HG03060 (cell line): ENCODE data around the gene ATP7B.
"Not testable (repeated sequence)": the region's sequence is repeated elsewhere in the genome, so short reads cannot be mapped to it uniquely, and the experiment has no call there.

Experiments
- ATAC-seq: cut with Tn5 transposase; IDR thresholded peaks from one replicate; pipeline ENCODE4 v1.9.1; 2021; ENCODE audit warnings: low read depth, moderate number of reproducible peaks; ENCODE audit not compliant: unreplicated experiment

Gene ATP7B

DNA sequence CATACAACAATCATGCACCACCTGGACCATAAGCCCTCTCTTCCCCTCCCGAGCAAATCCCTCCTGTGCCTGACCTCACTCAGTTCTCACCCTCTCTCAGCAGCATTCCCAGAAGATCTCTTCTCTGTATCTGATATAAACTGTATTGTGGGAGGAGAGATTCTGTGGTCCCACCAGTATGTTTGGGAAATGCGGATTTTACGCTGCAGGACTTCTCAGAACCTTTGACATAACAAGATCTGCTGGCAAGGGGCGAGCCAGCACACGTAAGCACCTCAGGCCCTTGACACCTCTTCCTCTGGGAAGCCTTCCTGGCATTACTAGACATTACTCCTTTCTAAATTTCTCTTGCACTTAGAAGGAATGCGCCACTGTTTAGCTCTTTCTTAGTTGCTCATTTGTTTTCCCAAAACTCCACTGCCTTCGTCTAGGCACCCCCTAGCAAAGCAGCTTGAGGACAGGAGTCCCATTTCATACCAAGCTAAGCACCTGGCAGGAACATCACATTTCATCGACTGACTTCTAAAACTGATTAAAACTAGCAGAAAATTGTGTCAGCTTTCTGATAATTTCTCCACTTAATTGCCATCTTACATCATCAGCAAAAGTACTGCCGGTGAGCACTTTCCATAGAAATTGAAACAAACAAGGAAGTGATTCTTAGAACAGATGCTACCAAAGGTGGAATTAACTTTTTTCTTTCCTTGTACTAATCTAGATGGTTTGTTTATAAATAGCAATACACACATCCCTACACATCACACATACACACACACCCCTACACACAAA, 86.3 kb downstream of the ATP7B start:
- no peak for ATAC-seq

DNA sequence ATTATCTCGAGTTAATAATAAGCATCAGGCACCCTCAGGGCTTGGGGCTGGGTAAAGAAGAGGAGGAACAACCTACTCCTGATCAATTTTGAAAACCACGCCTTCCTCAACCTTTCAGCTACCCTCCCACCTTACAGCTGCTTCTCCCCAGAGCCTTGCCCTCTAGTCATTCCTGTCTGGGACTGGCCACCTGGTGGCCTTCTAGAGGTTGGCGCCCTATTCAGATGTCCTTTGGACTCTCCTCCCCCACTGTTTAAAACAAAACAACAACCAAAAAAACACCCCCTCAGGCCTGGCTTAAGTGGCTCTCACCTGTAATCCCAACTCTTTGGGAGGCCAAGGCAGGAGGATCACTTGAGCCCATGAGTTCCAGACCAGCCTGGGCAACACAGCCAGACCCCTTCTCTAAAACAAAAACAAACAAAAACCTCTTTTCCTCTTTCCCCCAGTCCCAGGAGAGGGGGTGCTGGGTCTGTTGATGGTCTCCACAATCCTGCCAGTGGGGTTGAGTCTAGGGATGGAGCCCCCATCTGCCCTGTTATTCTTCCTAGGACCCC, 87.2 kb downstream of the ATP7B start:
- no peak for ATAC-seq

DNA sequence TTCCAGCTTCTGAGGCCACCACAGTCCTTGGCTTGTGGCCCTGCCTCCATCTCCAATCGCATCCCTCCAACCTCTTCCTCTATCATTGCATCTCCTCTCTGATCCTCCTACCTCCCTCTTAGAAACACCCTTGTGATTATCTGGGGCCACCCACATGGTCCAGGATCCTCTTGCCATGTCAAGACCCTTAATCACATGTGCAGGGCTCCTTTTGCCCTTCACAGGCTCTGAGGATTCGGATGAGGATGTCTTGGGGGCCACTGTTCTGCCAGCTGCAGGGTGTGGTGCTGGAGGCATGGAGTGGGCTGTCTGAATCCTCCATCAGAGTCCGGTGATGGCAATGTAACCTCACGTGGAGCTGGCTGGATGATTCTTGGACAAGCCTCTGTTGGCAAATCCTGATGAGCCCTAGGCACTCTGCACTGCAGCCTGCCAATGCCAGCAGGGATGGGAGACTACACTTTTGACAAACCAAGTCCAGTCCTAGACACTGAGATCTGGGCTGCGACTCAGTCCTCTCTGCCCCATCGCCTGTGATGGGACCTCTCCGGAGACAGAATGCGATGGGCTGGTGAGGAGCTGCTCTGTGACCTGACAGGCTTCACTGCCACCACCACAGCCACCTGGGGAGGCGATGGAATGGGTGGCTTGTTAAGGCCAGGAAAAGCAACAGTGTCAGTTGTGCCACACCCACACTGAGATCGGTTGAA, 88.3 kb downstream of the ATP7B start:
- ATAC-seq: no peak

DNA sequence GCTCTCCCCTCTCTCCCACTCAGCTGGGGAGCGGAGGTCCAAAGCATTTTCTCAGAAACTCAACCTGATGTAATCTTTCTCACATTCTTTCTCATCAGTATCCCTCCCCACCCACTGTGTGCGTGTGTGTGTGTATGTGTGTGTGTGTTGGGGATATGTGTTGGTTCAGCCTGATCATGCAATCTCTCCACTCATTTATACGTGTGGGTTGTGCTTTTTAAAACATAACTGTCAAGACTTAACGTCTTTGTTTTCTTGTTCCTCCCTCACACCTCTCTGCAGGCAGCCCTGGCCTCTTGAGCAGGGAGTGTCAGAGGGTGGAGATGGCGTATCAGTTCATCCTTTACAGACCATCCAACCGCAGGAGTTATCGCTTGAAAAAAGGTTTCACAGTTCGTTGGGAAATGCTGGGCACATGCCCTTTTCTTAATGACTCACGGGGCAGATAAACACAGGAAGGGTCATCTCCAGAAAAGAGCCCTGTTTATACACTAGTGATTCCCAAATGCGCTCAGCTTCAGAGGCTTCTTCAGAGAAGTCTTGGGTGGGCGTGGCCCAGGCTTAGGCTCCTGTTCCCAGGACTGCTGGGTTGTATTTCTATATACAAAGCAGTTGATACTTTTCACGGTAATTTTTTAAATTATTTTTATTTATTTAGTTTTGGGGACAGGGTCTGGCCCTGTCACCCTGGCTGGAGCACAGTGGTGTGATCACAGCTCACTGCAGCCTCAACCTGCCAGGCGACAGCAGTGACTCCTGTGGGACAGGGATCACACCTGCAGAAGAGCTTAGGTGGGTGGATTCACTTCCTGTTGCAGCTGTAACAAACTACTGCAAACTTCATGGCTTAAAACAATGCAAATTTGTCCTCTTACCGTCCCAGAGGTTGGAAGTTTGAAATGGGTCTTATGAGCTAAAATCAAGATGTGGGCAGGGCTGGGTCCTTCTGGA, 89.2 kb downstream of the ATP7B start:
- ATAC-seq: no peak

DNA sequence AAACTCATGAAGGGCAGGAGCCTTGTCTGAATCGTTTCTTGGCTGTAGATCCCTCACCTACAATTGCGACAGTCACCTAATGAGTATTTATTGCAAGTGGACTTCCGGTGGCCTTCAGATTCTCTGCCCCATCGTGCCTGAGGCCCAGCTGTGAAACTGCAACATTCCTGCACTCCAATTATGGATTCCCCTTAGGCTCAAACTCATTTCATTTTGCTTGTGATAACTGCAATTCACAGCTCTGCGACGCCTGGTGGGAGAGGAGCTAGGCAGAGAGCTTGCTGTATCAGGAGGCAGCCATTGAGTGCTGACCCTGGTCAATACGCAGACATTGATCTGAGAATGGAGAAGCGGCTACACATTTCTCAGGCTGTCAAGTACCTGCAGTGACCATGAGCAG, 90.5 kb downstream of the ATP7B start:
- ATAC-seq: no peak

DNA sequence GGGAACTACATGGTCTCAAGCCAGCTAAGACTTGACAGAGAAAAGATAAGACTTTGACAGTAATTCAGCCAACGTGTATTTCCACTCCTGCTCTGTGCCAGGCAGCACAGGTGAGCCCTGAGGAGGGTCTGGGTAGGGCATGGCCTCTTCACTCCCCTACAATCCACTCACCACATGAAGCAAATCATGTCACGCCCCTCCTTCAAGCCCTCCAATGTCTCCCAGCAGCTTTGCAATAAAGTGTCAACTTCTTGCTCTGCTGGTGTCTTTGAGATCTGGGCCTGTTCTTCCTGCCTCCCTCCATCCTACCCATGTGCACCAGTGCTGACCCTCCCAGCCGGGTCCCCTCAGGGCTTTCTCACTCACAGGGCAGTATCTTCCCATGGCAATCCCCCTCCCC, 91.0 kb downstream of the ATP7B start:
- no peak for ATAC-seq

DNA sequence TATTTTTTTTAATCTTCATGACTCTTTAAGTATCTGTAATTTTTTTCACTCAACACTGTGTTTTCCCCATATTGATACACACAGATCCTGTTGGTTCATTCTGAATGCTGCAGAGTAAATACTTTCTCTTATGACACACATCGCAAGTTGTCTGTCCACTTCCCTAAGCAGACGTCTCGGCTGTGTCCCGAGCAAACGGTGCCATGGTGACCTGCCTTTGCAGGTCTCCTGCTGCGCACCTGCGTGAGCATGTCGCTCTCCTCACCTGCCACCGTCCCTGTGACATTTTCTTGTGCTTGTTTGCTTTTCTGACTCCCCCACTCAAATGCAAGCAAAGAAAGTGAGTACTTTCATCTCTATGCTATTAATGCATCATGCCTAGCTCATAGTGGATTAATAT, 91.7 kb downstream of the ATP7B start:
- no peak for ATAC-seq

DNA sequence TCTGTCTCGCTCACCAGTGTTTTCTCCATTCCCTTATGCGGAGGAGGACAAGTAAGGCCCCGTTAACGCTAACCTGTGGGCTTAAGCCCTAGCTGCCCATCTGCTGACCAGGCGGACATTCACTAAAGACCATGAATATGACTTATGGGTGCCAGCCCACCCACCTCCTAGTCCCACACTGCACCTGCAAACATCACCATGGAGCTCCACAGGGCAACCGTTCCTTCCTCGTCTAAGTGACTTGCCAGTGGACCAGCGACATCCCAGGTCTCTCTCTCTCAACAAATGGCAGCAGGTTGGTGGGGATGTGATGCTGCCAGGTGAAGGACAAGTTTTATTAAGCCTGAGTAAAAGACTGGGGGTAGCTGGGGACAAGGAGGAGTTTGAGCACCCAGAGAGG, 94.3 kb downstream of the ATP7B start:
- no peak for ATAC-seq

DNA sequence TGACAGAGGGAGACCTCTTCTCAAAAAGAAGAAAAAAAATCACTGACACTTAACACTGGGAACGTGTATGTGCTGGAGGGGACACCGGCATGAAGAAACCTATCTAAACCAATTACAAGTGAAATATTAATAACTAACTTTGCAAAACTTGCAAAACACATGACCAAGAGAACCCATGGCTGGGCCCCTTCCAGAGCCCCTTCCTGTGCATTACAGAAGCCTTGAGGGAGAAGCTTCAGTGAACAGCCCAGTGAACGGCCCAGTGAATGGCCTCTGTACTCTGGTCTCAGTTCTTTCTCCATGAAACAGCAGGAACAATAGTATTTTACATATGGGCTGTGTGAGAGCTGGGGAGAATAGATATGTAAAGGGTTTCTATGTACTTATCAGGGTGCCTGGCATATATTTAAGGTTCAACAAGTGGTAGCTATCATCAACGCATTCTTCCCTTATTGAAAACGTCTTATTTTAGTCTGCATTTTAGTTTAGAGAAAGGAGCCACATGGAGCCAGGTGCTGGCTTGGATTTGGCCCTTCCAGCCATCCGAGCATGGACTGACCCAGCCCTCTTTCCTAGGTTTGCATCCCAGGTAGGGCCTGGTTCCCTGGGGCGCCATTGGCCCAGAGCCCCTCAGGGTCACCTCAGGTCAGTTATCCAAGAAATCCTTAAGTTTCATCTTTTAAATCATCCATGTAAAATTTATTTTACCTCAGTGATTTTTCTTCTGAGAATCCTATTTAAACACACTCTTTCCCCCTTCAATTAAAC, 95.0 kb downstream of the ATP7B start:
- no peak for ATAC-seq

DNA sequence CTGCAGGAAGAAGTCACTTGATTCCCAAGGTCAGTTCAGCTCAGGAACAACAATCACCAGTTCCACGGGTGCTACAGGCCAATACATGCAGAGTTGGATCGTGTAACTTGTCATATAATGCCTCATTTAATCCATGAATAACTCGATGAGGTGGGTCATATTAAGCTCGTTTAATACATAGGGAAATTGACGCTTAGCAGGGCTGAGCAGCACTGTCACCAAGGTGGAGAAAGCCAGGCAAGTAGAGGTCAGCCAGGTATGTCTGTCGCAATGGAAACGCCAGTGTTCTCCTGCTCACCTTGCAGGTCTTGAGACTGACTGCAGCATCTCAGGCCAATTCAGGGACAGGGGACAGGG, 97.1 kb downstream of the ATP7B start:
- no peak for ATAC-seq

DNA sequence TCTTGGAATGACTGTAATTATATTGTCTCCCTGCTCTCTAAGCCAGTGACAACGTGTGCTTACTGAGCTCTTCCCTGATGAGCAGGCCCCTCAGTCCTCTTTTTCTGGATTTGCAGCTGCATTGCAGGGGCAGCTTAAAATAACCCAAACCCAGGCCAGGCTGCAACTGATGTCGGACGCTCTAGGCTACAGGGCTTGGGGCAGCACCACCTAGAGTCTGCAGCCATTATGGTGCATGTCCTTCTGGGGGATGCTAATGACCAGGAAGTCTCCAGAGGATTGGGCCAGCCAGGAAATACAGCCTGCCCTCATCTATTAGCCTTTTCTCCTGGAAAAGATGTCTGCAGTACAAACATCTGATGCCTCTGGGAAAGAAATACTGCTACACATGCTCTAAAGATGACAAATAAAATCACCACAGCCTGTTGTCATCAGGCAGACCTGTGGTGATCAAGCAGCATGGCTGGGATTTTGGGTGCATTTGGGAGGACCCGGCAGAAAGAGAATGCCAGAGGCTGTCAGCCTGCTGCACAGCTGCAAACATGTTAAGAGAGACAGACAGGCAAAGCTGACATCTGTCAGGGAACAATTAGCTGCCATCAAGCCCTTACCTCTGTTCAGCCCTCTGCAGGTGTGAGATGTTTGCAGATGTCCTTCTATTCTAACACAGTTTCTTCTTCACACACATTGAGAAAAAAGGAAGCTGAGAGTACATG, 97.7 kb downstream of the ATP7B start:
- ATAC-seq: no peak

DNA sequence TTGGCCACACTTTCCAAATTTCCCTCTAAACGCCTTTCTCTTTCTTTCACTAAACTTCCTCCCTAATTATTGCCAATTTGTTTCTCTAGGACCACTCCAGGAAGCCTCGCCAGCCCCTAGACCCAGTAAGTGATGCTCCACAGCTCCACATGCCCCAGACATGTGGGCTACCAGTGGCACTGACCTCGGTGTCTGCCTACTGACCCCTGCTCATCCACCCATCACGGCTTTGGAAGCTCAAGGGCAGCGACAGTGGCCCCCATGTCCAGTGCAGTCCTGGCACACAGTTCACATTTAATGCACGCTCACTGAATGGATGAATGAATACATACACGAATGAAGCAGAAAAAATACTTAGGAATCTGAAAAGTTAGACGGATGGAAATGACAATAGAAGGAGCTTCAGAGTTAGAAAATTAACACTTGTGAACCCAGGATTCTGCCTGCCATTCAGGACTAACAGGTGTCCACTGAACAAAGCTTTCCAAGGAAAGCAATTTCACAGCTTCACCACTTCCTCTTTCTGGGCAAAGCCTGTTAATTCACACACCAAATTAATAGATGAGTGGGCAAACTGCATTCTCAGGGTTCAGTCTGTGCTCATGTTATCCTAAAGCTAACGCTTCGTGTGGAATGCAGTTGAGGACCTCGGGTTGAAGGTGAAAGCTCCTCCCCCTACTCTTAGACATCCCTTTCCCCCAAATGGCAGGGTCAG, 98.6 kb downstream of the ATP7B start:
- ATAC-seq: no peak

DNA sequence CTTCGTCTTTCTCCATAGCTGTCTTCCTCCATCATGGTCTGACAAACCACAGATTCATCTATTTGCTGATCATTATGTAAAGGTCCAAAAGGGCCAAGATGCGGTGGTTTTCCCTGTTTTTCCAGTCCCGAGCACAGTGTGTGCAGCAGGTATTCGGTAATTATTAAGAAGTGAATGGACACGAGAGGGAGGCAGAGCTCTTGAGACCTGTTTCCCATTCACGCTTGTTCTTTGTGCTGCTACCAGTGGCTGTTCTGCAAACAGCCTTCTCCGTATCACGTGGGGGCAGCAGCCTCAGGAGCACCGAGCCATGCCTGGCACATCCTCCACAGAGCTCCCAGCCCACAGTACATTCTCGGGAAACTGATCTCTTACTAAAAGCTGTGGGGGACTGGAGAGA, 99.2 kb downstream of the ATP7B start:
- ATAC-seq: no peak

DNA sequence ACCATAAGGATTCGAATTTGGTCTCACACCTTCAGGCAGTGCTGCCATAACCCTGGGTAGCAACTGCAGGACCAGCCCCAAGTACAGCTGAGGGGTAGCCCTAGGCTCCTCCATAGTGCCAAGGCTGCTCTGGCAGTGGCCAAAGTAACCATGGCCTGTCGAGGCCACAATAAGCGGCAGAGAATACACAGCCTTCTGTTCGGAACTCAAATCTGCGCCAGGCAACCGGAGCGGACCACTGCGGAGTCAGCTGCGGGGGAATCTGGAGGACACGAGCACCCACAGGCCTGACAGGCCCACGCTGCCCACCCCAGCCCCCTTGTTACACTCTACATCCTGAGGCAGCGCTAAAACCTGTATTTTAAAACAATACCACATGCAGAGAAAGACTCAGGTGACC, 100.7 kb downstream of the ATP7B start:
- ATAC-seq: no peak

DNA sequence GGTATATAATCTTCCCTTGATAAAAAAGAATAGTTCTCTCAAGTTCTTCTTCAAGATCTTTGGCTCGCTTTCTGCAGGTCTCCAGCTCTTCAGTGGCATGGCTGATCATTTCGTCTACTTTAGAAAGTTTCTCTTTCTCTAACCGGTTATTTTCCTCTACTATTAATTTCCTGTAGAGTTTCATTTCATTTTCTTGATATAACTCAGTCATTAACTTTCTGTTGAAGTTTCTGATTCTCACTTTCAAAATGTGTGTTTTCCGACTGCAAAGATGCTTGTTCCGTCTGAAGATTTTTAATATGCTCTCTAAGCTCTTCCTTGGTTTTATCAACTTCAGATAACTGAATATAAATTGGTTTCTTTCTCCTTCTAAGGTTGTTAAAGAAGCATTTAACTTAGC, 102.0 kb downstream of the ATP7B start:
- ATAC-seq: not testable (repeated sequence)

DNA sequence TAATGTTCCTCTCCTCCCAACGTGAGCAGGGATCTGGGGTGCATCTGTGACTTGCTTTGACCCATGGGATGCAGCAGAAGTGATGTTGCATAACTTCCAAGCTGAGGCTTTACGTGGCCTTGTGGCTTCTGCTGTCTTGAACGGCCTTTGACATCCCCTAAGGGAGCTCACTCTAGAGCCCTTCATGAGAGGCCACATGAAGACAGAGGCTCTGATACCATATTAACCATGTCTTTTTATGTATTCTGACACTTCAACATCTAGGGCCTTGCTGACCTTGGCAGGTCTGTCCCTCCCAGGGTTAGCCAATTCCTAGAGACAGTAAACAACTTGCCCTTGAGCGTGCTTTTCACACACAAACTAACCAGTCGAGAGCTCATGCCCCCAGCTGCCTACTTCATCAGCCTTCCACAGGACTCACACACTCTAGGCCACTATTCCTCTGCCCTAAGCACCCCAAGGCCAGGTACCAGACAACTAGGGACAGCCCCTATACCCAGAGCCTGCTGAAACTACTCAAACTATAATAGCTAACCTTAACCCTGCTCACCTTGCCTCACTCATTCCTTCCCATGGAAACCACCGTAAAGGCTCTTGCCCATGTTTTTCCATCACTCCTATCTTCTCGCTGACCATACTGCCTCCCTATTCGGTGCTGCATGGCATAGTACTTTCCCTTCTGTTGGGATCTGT, 104.1 kb downstream of the ATP7B start:
- no peak for ATAC-seq

DNA sequence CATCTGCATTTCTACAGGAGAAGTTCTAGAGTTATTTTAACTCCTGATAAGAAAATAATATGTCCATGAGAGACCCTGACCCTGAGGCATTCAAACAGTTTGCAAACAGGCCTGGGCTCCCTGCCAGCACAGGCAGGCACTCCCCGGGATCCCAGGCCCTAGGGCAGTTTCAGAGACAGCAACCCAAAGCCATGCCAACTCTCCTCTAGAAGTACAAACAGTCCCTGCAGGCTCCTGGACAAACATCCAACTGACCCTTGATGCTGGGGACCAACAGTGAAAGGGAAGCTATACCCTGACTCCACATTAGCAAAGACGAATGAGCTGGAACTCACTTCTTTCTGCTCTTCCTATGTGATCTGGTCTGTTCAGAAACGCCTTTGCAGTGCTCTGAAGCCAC, 104.7 kb downstream of the ATP7B start:
- ATAC-seq: no peak

DNA sequence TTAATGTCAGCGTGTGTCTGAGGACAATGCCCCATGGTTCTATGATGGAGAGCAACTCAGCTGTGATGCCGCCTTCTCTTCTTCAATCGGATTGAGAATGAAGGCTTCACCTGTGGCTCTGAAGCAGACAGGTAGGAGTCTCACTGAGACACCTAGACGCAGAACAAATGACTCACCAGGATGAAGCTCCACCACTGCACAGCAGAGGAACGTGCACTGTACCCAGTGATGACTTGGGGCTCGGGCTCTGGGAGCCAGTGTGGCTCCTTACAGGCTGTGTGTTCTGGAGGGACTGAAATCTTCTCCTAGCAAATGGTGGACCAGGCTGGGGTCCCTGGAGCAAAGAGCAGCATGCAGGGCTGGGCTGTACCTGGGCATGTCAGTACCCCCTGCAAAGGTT, 105.5 kb downstream of the ATP7B start:
- no peak for ATAC-seq
